ENCODE data around the gene PCDH9. TPM values are rescaled to one million over a fixed set of nuclear protein-coding genes. Genes with fewer than 3 reads are reported as not detected.

The PCDH9 gene
- total and polyA plus RNA-seq, 2 of the 4 experiments (the other 2 are of a cell fraction) = 2.2 to 10.2 TPM

GRCh38 chr13:67076378-67076777 is 153.8 kb downstream of the PCDH9 start:
- no peak for ATAC-seq (ENCODE audit: low read depth)
- Histone ChIP-seq H3K79me1 (ENCODE audit: low read depth in 1 of 2, low read length in 2 of 2) (no peaks in the 10 kb centered on the region), H3K4ac (ENCODE audit: low read depth, low read length) (no peak overlapping the region), H2AFZ (replicated peaks; ENCODE audit: low read length, poor library complexity) (no peak overlapping the region), H3K36me3 (ENCODE audit: control insufficient read depth, insufficient read depth, low read length) (no peaks in the 10 kb centered on the region), H3K9me3 (ENCODE audit: control insufficient read depth, insufficient read depth, low read length) (no peaks in the 10 kb centered on the region), H2BK120ac (ENCODE audit: low read depth, low read length) (no peak overlapping the region), H4K91ac (ENCODE audit: insufficient read depth, low read depth, low read length) (no peak overlapping the region), H2AK9ac (replicated peaks; ENCODE audit: low read depth, low read length, poor library complexity) (no peak overlapping the region), H2BK5ac (ENCODE audit: low read depth, low read length, poor library complexity, severe bottlenecking) (no peak overlapping the region), H3K9me1 (ENCODE audit: insufficient read depth, low read length) (no peaks in the 10 kb centered on the region), H3K9ac (ENCODE audit: low read depth, low read length) (no peak overlapping the region), H3K27ac (ENCODE audit: insufficient read depth, low read length) (no peak overlapping the region), H3K4me1 (ENCODE audit: control insufficient read depth, insufficient read depth, low read length) (no peaks in the 10 kb centered on the region), H4K5ac (ENCODE audit: low read depth, low read length) (no peak overlapping the region), H3K56ac (ENCODE audit: extremely low read depth, insufficient read depth, low read length) (no peak overlapping the region), H3K4me2 (ENCODE audit: low read depth, low read length) (no peak overlapping the region), H2BK20ac (ENCODE audit: low read depth, low read length) (no peak overlapping the region), H2BK15ac (ENCODE audit: low read depth, low read length) (no peak overlapping the region), H3K14ac (replicated peaks; ENCODE audit: low read depth, low read length) (no peak overlapping the region), H4K20me1 (ENCODE audit: insufficient read depth, low read length) (no peaks in the 10 kb centered on the region), H3K4me3 (ENCODE audit: insufficient read depth, low read depth, low read length) (no peak overlapping the region), H3K18ac (ENCODE audit: low read depth, low read length) (no peak overlapping the region), H2AK5ac (ENCODE audit: low read depth, low read length) (no peak overlapping the region), H3K27me3 (ENCODE audit: control insufficient read depth, insufficient read depth, low read length) (no peaks in the 10 kb centered on the region), H3K23ac (ENCODE audit: low read depth, low read length) (no peak overlapping the region), H4K8ac (ENCODE audit: low read depth in 2 of 2, low read length in 2 of 2) (no peak overlapping the region)
- TF ChIP-seq CEBPB (IDR thresholded peaks at IDR 0.05; ENCODE audit: low read depth, low read length) (no peak), MAFK (IDR thresholded peaks at IDR 0.05; ENCODE audit: low read depth, low read length) (no peak), RCOR1 (IDR thresholded peaks at IDR 0.05; ENCODE audit: insufficient replicate concordance, low read length) (no peak)
- POLR2A ChIA-PET (ENCODE audit: unreplicated experiment) = no interaction called here
- peak; percentile 38 for DNase-seq
- in situ Hi-C loops (cut with MboI; ENCODE audit: low sequenced_read_pairs) (no loop called here), intact Hi-C loops (cut with micrococcal nuclease) (no loop called here), dilution Hi-C loops (cut with HindIII; ENCODE audit: low sequenced_read_pairs, unreplicated experiment) (no loop called here)
- CTCF ChIA-PET = no interaction called here
- BruUV-seq (replicated peaks) = no TSS peak
- WGBS, 2 experiments (ENCODE audit: extremely low coverage in 2 of 2, insufficient read length in 1 of 2) = no CpG with 5 or more reads among the region's 3 CpGs

Data from IMR-90 (cell line).